CD8-positive, alpha-beta memory T cell (primary cell): ENCODE data around the gene ACADS. TPM values are rescaled to one million over a fixed set of nuclear protein-coding genes. Genes with fewer than 3 reads are reported as not detected.

Experiments used
- CTCF ChIA-PET: fragments of 350-600 bp; sonication (Branson Sonifier 250); formaldehyde crosslinking; loops from one replicate; lab custom pipeline; 2021; ENCODE audit warnings: antibody characterized with exemption; lab: Charles Lee
- POLR2A ChIA-PET: fragments of 350-600 bp; sonication (Branson Sonifier 250); formaldehyde crosslinking; loops from one replicate; lab custom pipeline; 2021; ENCODE audit warnings: antibody characterized with exemption; lab: Charles Lee
- DNase-seq, 5 donors: peaks; one replicate each; pipeline versions ENCODE4 v3.0.0 to v3.0.0-alpha.2; 2020 to 2022; ENCODE audit warnings: mixed read lengths in 1 of 5
- H3K27ac ChIP-seq: one replicate; pipeline ENCODE4 v1.7.0; 2013; ENCODE audit warnings: low read depth, mild to moderate bottlenecking, low read length, moderate library complexity
- H3K27me3 ChIP-seq: 2 replicates; pipeline ENCODE4 v1.7.0; 2013; ENCODE audit warnings: low read length, mild to moderate bottlenecking; ENCODE audit not compliant: insufficient read depth, poor library complexity, severe bottlenecking
- H3K36me3 ChIP-seq: 2 replicates; pipeline ENCODE4 v1.7.0; 2013; ENCODE audit warnings: mild to moderate bottlenecking, low read length, moderate library complexity; ENCODE audit not compliant: insufficient read depth
- H3K4me1 ChIP-seq: 2 replicates; pipeline ENCODE4 v1.7.0; 2013; ENCODE audit warnings: mild to moderate bottlenecking, low read length, moderate library complexity; ENCODE audit not compliant: insufficient read depth
- H3K4me3 ChIP-seq: 2 replicates; pipeline ENCODE4 v1.7.0; 2013; ENCODE audit warnings: mild to moderate bottlenecking, low read length
- H3K9me3 ChIP-seq: 2 replicates; pipeline ENCODE4 v1.7.0; 2013; ENCODE audit warnings: mild to moderate bottlenecking, low read length
- H3K27ac Mint-ChIP-seq, 8 donors: one replicate each; pipeline ENCODE4 v1.8.0; 2020 to 2021; ENCODE audit warnings: mixed read lengths in 8 of 8, mild to moderate bottlenecking in 6 of 8, inconsistent platforms in 3 of 8, moderate library complexity in 3 of 8
- H3K27me3 Mint-ChIP-seq, 2 donors: one replicate each; pipeline ENCODE4 v1.8.0; 2020 to 2021; ENCODE audit warnings: mixed read lengths in 2 of 2, mild to moderate bottlenecking in 1 of 2, moderate library complexity in 1 of 2
- H3K36me3 Mint-ChIP-seq, 3 donors: one replicate each; pipeline ENCODE4 v1.8.0; 2020 to 2021; ENCODE audit warnings: mixed read lengths in 3 of 3, inconsistent platforms in 1 of 3, mild to moderate bottlenecking in 1 of 3
- H3K4me1 Mint-ChIP-seq, 3 donors: one replicate each; pipeline ENCODE4 v1.8.0; 2020 to 2021; ENCODE audit warnings: mixed read lengths in 3 of 3, inconsistent platforms in 1 of 3, mild to moderate bottlenecking in 1 of 3
- H3K4me3 Mint-ChIP-seq, 7 donors: one replicate each; pipeline ENCODE4 v1.8.0; 2020 to 2021; ENCODE audit warnings: mixed read lengths in 7 of 7, mild to moderate bottlenecking in 6 of 7, moderate library complexity in 4 of 7, inconsistent platforms in 2 of 7
- H3K9me3 Mint-ChIP-seq, 5 donors: one replicate each; pipeline ENCODE4 v1.8.0; 2020 to 2022; ENCODE audit warnings: mixed read lengths in 5 of 5, mild to moderate bottlenecking in 3 of 5, moderate library complexity in 2 of 5, inconsistent platforms in 1 of 5
- polyA plus RNA-seq: library from polyadenylated mRNA; unstranded; fragments of 300-500 nt; fragmentation: Illumina TruSeq; gene quantifications from one replicate; pipeline ENCODE4 v1.2.3, GENCODE V29; 2021
- total RNA-seq, 2 experiments: library from RNA; stranded (reverse); gene quantifications; one replicate each; pipeline ENCODE4 v1.2.3, GENCODE V29; 2021

The ACADS gene
- total and polyA plus RNA-seq, 3 experiments from 2014 or later, result 11.2 to 19.7 (median 12.1) TPM

GRCh38 chr12:120739821-120740613, 14.4 kb downstream of the ACADS start:
- no peaks in the 10 kb centered on the region for H3K4me1 Mint-ChIP-seq
- H3K27me3 Mint-ChIP-seq, result no peaks in the 10 kb centered on the region
- H3K36me3 Mint-ChIP-seq, result peaks cover 0 to 16% (median 3%) of the 10 kb centered on the region in 3 donors
- CTCF ChIA-PET, result no interaction called here
- Histone ChIP-seq H3K9me3 (no peaks in the 10 kb centered on the region), H3K4me3 (no peak overlapping the region), H3K4me1 (no peaks in the 10 kb centered on the region), H3K27ac (no peak overlapping the region), H3K36me3 (no peaks in the 10 kb centered on the region), H3K27me3 (no peaks in the 10 kb centered on the region)
- H3K4me3 Mint-ChIP-seq, result no peak overlapping the region
- no peaks in the 10 kb centered on the region for H3K9me3 Mint-ChIP-seq
- H3K27ac Mint-ChIP-seq, result peak overlapping the region in 1 of 8 donors; percentile 41
- DNase-seq, result no peak
- POLR2A ChIA-PET, result no interaction called here

GRCh38 chr12:120740871-120741270, 15.2 kb downstream of the ACADS start:
- H3K4me1 ChIP-seq, result no peaks in the 10 kb centered on the region
- H3K9me3 ChIP-seq, result no peaks in the 10 kb centered on the region
- H3K27ac ChIP-seq, result no peak overlapping the region
- no peaks in the 10 kb centered on the region for H3K36me3 ChIP-seq
- POLR2A ChIA-PET, result no interaction called here
- no peaks in the 10 kb centered on the region for H3K9me3 Mint-ChIP-seq
- H3K36me3 Mint-ChIP-seq, result peaks cover 0 to 15% (median 3%) of the 10 kb centered on the region in 3 donors
- DNase-seq, result no peak
- CTCF ChIA-PET, result no interaction called here
- H3K27me3 Mint-ChIP-seq, result no peaks in the 10 kb centered on the region
- H3K4me1 Mint-ChIP-seq, result no peaks in the 10 kb centered on the region
- H3K4me3 Mint-ChIP-seq, result no peak overlapping the region
- H3K27ac Mint-ChIP-seq, result no peak overlapping the region
- H3K27me3 ChIP-seq, result no peaks in the 10 kb centered on the region
- H3K4me3 ChIP-seq, result no peak overlapping the region

- Mint-ChIP-seq H3K27me3 (no peaks in the 10 kb centered on the region), H3K9me3 (no peaks in the 10 kb centered on the region), H3K4me3 (no peak overlapping the region), H3K36me3 (peaks cover 0 to 12% (median 0%) of the 10 kb centered on the region in 3 donors), H3K4me1 (no peaks in the 10 kb centered on the region), H3K27ac (no peak overlapping the region)
- no peaks in the 10 kb centered on the region for H3K4me1 ChIP-seq
- H3K27me3 ChIP-seq, result no peaks in the 10 kb centered on the region
- POLR2A ChIA-PET, result interaction anchor here (0.6 kb wide), 2 partner anchors 76 to 199 kb away, joined by 3 read pairs; no protein-coding TSS in a partner anchor
- H3K36me3 ChIP-seq, result no peaks in the 10 kb centered on the region
- no peak overlapping the region for H3K4me3 ChIP-seq
- DNase-seq, result no peak
- no peak overlapping the region for H3K27ac ChIP-seq
- CTCF ChIA-PET, result no interaction called here
- no peaks in the 10 kb centered on the region for H3K9me3 ChIP-seq
Observed at GRCh38 chr12:120741476-120742421, 16.1 kb downstream of the ACADS start.

GRCh38 chr12:120744922-120745493, 19.4 kb downstream of the ACADS start:
- H3K4me1 Mint-ChIP-seq, result peaks cover 0 to 2% (median 2%) of the 10 kb centered on the region in 3 donors
- Histone ChIP-seq H3K36me3 (no peaks in the 10 kb centered on the region), H3K4me1 (no peaks in the 10 kb centered on the region), H3K27ac (no peak overlapping the region), H3K27me3 (no peaks in the 10 kb centered on the region), H3K9me3 (no peaks in the 10 kb centered on the region), H3K4me3 (no peak overlapping the region)
- H3K27ac Mint-ChIP-seq, result no peak overlapping the region
- peaks cover 0 to 2% (median 0%) of the 10 kb centered on the region in 3 donors for H3K36me3 Mint-ChIP-seq
- no peaks in the 10 kb centered on the region for H3K27me3 Mint-ChIP-seq
- no peak for DNase-seq
- H3K4me3 Mint-ChIP-seq, result no peak overlapping the region
- CTCF ChIA-PET, result no interaction called here
- POLR2A ChIA-PET, result no interaction called here
- H3K9me3 Mint-ChIP-seq, result no peaks in the 10 kb centered on the region

- Mint-ChIP-seq H3K4me1 (peaks cover 0 to 2% (median 2%) of the 10 kb centered on the region in 3 donors), H3K27ac (no peak overlapping the region), H3K36me3 (no peaks in the 10 kb centered on the region), H3K9me3 (peaks cover 0 to 2% (median 0%) of the 10 kb centered on the region in 5 donors), H3K27me3 (peaks cover 2 to 5% of the 10 kb centered on the region in 2 donors), H3K4me3 (no peak overlapping the region)
- ChIA-PET POLR2A (no interaction called here), CTCF (interaction anchor here (1.3 kb wide), 1 partner anchor 223 kb away, joined by 4 read pairs; no protein-coding TSS in a partner anchor)
- Histone ChIP-seq H3K36me3 (no peaks in the 10 kb centered on the region), H3K27ac (no peak overlapping the region), H3K27me3 (no peaks in the 10 kb centered on the region), H3K9me3 (no peaks in the 10 kb centered on the region), H3K4me3 (no peak overlapping the region), H3K4me1 (no peaks in the 10 kb centered on the region)
- DNase-seq, result no peak
Observed at GRCh38 chr12:120748242-120748641, 22.6 kb downstream of the ACADS start.

- Mint-ChIP-seq H3K4me1 (peaks cover 0 to 2% (median 2%) of the 10 kb centered on the region in 3 donors), H3K27me3 (peaks cover 2 to 9% of the 10 kb centered on the region in 2 donors), H3K27ac (no peak overlapping the region), H3K36me3 (no peaks in the 10 kb centered on the region), H3K9me3 (peaks cover 0 to 6% (median 2%) of the 10 kb centered on the region in 5 donors), H3K4me3 (no peak overlapping the region)
- Histone ChIP-seq H3K27ac (no peak overlapping the region), H3K9me3 (no peaks in the 10 kb centered on the region), H3K4me1 (no peaks in the 10 kb centered on the region), H3K36me3 (no peaks in the 10 kb centered on the region), H3K27me3 (no peaks in the 10 kb centered on the region), H3K4me3 (no peak overlapping the region)
- CTCF ChIA-PET, result interaction anchor here (1.3 kb wide), 1 partner anchor 222 kb away, joined by 4 read pairs; no protein-coding TSS in a partner anchor
- POLR2A ChIA-PET, result no interaction called here
- DNase-seq, result no peak
Observed at GRCh38 chr12:120749256-120749655, 23.6 kb downstream of the ACADS start.

- POLR2A ChIA-PET, result no interaction called here
- Mint-ChIP-seq H3K9me3 (peaks cover 11 to 16% (median 13%) of the 10 kb centered on the region in 5 donors), H3K4me3 (no peak overlapping the region), H3K36me3 (no peaks in the 10 kb centered on the region), H3K27me3 (peaks cover 9 to 19% of the 10 kb centered on the region in 2 donors), H3K4me1 (peaks cover 0 to 2% (median 2%) of the 10 kb centered on the region in 3 donors), H3K27ac (no peak overlapping the region)
- H3K36me3 ChIP-seq, result no peaks in the 10 kb centered on the region
- H3K27ac ChIP-seq, result no peak overlapping the region
- no peak overlapping the region for H3K4me3 ChIP-seq
- no peaks in the 10 kb centered on the region for H3K27me3 ChIP-seq
- CTCF ChIA-PET, result interaction anchor here (0.9 kb wide), 1 partner anchor 170 kb away, joined by 3 read pairs; the partner anchor contains the start of gene POP5
- no peak for DNase-seq
- no peaks in the 10 kb centered on the region for H3K4me1 ChIP-seq
- no peaks in the 10 kb centered on the region for H3K9me3 ChIP-seq
Observed at GRCh38 chr12:120750806-120751205, 25.2 kb downstream of the ACADS start.
